Stimulated activated CD8-positive, alpha-beta memory T cell treated with anti-CD3 and anti-CD28 coated beads, Interleukin-12 subunit alpha, Interleukin-12 subunit beta, amount 100 ng/mL, for 1 hour (primary cell): Measurements from ENCODE around the gene SLC6A11.

Experiments
- DNase-seq: peaks from one replicate; pipeline ENCODE4 v3.0.0-alpha.2; 2020; ENCODE audit warnings: low read depth

Gene SLC6A11

GRCh38 chr3:10888518-10889090 is 72.6 kb downstream of the SLC6A11 start:
- DNase-seq, result no peak

DNA sequence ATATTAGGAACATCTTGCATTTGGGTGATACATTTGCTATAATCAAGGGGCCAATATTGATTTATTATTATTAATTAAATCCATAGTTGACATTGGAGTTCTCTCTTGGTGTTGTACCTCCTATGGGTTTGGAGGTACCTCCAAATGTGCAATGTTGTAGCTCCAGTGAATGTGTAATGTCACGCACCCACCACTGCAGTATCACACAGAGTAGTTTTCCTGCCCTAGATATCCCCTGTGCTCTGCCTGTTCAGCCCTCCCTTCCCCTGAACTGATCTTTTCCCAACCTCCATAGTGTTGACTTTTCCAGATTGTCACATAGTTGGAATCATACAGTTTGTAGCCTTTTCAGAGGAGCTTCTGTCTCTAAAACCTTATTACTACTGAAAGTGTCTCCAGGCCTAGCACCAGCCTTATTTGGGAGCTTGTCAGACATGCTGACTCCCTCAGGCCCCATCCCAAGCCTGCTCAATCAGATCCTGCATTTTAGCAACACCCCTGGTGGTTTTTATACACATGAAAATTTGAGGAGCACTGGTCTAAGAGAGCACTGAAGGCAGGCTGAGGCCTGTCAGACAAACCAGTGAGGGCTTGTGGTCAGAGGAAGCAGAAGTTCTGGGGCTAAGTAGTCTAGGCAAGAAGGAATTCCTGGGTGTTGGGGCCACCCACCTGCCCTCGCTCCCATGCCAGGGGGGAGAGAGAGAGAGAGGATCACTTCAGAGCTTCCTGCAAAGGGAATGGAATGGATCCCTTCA is 73.4 kb downstream of the SLC6A11 start:
- DNase-seq, result no peak

DNA sequence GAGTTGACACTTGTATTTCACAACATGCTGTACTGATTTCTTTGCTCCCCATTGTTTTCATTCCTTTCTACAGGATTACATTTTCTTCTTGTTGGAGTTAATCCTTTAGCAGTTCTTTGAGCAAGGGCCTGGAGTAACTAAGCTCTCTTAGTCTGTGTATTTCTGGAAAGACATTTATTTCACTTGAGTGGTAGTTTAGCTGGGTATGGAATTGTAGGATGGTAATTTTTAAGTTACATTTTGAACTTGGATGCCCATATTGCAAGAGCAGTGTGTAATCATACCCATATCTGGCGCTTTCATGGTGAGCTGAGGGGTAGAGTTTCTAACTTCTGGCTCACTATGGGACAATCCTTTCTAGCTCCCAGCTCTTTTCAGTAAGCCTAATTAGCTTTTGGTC is 74.6 kb downstream of the SLC6A11 start:
- no peak for DNase-seq

DNA sequence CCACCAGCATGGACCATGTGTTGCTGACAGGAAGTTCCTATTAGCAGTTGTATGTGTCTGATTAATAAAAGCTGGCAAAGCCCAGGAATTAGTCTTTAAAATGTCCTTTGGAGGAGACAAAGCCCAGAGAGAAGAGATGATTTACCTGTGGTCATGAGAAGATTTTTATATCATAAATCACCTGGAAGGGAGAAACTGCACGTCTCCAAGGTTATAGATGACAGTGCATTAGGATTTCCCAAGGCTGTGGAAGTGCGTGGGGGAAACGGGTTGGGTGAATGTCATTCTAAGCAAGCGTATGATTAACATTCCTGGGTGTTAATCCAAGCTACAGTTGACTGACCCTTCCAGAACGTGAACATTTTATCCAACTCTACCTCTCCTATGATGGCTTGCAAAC is 76.6 kb downstream of the SLC6A11 start:
- DNase-seq, result no peak

GRCh38 chr3:10901296-10901945 is 85.4 kb downstream of the SLC6A11 start:
- DNase-seq, result no peak

- DNase-seq, result no peak
Observed at GRCh38 chr3:10907262-10907661, 91.2 kb downstream of the SLC6A11 start.

DNA sequence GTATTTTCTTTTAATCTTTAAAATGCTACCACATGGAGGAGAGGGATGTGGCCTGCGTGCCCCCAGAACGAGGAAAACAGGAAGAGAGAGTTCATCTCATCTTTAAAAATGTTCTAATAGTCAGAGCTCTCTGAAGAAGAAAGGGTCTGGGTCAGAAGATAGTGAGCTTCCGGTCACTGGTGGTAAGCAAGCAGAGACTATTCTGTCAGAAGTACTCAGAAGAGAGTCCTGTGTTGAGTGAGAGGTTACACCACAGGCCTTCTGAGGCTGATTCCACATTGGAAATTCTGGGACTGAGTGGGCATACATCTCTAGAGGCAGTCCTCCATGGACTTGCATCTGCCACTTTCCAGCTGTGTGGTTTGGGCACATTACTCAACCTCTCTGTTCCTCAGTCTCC is 94.3 kb downstream of the SLC6A11 start:
- DNase-seq, result no peak

- no peak for DNase-seq
Observed at GRCh38 chr3:10911350-10912002, 95.4 kb downstream of the SLC6A11 start.

GRCh38 chr3:10912786-10913185 is 96.8 kb downstream of the SLC6A11 start:
- DNase-seq, result no peak

- no peak for DNase-seq
Observed at GRCh38 chr3:10915376-10915775, 99.3 kb downstream of the SLC6A11 start.

GRCh38 chr3:10917176-10917575 is 101.1 kb downstream of the SLC6A11 start:
- DNase-seq, result no peak

- no peak for DNase-seq
Observed at GRCh38 chr3:10918011-10918410, 102.0 kb downstream of the SLC6A11 start.

- DNase-seq, result no peak
Observed at GRCh38 chr3:10919636-10920035, 103.6 kb downstream of the SLC6A11 start.

GRCh38 chr3:10925436-10926255 is 109.6 kb downstream of the SLC6A11 start:
- no peak for DNase-seq

DNA sequence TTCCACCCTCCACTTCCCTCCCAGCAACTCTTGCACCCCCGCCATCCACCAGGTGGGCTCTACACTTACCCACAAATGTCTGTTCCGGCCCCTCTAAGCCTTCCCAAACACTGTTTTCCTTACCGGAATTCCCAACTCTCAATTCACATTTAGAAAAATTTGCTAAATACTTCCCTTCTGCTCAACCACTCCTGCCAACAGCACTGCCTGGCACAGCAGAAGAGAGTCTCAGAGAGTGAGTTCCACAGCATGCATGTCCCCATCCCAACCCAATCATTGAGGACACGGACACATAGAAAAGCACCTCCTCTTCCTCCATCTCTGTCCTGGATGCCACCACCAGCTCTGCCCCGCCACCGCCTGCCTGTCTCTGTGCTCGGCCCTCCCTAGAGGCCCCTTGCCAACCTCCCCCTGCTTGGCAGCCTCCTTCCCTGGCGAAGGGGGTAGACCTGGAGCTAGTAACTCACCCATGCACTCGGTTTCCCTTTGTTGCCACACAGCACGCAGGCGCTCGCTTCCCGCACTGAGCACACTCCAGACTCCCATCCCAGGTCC is 110.3 kb downstream of the SLC6A11 start:
- DNase-seq, result no peak

DNA sequence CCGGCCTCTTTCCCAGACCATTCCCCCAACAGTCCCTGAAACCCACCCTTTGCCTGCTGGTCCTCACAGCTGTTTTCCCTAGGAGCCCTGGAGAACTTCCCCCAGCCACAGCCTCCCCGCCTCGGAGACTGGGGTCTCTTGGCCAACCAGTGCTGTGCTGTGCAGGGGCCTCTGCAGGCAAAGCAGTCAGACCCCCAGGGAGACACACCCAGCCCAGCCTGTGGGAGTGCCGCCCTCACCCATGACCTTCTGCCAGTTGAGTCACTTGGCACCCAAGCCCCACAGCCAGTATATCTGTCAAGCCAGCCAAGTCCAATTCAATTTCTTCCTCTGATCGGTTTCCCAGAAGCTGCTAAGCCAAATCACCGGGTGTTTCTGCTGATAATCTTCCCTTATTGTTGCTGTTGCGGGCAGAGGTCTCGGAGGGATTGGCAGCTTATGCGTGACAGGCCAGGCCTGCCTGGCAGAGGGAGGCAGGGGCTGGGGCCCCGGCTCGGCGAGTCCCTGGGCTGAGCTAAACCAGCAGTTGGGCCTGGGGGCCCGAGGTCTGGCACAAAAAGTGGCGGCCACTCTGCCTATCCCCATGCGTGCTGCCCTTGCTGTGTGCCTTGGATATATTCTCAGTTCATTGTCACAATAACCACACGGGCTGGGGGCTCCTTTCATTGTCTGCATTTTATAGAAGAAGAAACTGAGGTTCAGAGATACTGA is 110.9 kb downstream of the SLC6A11 start:
- DNase-seq, result no peak

DNA sequence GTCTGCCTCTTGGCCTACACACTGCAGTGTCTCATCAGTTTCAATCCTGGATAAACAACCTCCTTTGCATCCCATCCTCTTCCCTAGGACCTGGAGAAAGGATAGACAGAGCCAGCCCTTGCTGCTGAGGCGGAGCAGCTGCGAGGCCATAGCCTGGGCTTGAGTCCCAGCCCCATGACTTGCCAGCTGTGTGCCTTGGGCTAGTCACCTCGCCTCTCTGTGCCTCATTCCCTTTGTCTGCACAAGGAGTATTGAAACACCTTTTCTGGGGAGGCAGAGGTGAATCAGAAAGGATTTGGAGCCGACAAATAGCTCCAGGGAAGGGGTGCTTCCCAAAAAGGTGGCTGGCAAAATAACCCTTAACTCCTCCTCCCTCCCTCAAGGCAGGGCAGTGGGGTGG is 111.5 kb downstream of the SLC6A11 start:
- DNase-seq, result no peak

- DNase-seq, result no peak
Observed at GRCh38 chr3:10928407-10928960, 112.5 kb downstream of the SLC6A11 start.

- no peak for DNase-seq
Observed at GRCh38 chr3:10928961-10929471, 113.0 kb downstream of the SLC6A11 start.

GRCh38 chr3:10929978-10930665 is 114.1 kb downstream of the SLC6A11 start:
- DNase-seq, result no peak
